Ectodermal cell (in vitro differentiated cells): ENCODE measurements around the gene CLCN5. TPM values are rescaled to one million over a fixed set of nuclear protein-coding genes. Genes with fewer than 3 reads are reported as not detected.
A peak's percentile ranks its signal among the peaks of the same experiment; 100 is the strongest.

Experiments used
- H3K27ac ChIP-seq: 2 replicates; pipeline ENCODE4 v1.7.0; 2013; ENCODE audit warnings: mild to moderate bottlenecking, low read depth, low read length; ENCODE audit not compliant: insufficient read depth, poor library complexity, severe bottlenecking
- H3K27me3 ChIP-seq: 2 replicates; pipeline ENCODE4 v1.7.0; 2013; ENCODE audit warnings: mild to moderate bottlenecking, low read length; ENCODE audit not compliant: insufficient read depth, control insufficient read depth, poor library complexity, severe bottlenecking
- H3K36me3 ChIP-seq: one replicate; pipeline ENCODE4 v1.7.0; 2013; ENCODE audit warnings: low read length; ENCODE audit not compliant: control insufficient read depth, insufficient read depth
- H3K4me1 ChIP-seq: one replicate; pipeline ENCODE4 v1.7.0; 2013; ENCODE audit warnings: low read length; ENCODE audit not compliant: control insufficient read depth, insufficient read depth
- H3K4me3 ChIP-seq: 2 replicates; pipeline ENCODE4 v1.7.0; 2013; ENCODE audit warnings: low read depth, low read length, control low read depth; ENCODE audit not compliant: insufficient read depth
- H3K9me3 ChIP-seq: 2 replicates; pipeline ENCODE4 v1.7.0; 2013; ENCODE audit warnings: mild to moderate bottlenecking, low read length, moderate library complexity; ENCODE audit not compliant: control insufficient read depth
- WGBS, 2 experiments: methylation state at CpG; one replicate each; pipeline ENCODE4 v1.1.7; 2013; ENCODE audit warnings: missing lambda C conversion rate in 2 of 2; 5-methylcytosine and 5-hydroxymethylcytosine counted together
- polyA plus RNA-seq, 4 experiments: library from polyadenylated mRNA; stranded (reverse); fragments of 50-300 nt; gene quantifications; one replicate each; pipeline ENCODE4 v1.2.3, GENCODE V29; 2013

CLCN5 gene
- polyA plus RNA-seq (2013, experiment 1 of 4): 13.5 TPM
- polyA plus RNA-seq (2013, experiment 2 of 4): 15.6 TPM
- polyA plus RNA-seq (2013, experiment 3 of 4): 8.7 TPM
- 8.8 TPM for polyA plus RNA-seq (2013, experiment 4 of 4)

- 0% methylated on average over 83 of the region's 83 CpGs for WGBS, 2 experiments
These were observed at the start of gene CLCN5 for GRCh38 chrX:49922291-49923241. CLCN5 (plus strand) TSS chrX:49922596; CDS start chrX:49925299, 2,703 bp downstream.

GRCh38 chrX:49876750-49877149 is 45.6 kb upstream of the CLCN5 start:
- no peak overlapping the region for H3K27ac ChIP-seq
- WGBS, 2 experiments: 4 to 10% methylated on average over 2 of the region's 3 CpGs
- H3K36me3 ChIP-seq: no peaks in the 10 kb centered on the region

More at GRCh38 chrX:49922291-49923241, at the start of gene CLCN5:
- no peaks in the 10 kb centered on the region for H3K36me3 ChIP-seq
- H3K4me3 ChIP-seq: peak within 1 kb of the TSS; percentile 66
- peaks cover 10% of the 10 kb centered on the region for H3K27me3 ChIP-seq
- no peaks in the 10 kb centered on the region for H3K4me1 ChIP-seq
- H3K27ac ChIP-seq: no peak within 1 kb of the TSS
- H3K9me3 ChIP-seq: no peaks in the 10 kb centered on the region

GRCh38 chrX:49877397-49878101 is 44.8 kb upstream of the CLCN5 start:
- H3K9me3 ChIP-seq: no peaks in the 10 kb centered on the region
- WGBS, 2 experiments: 87 to 88% methylated on average over 4 to 5 of the region's 5 CpGs
- H3K4me3 ChIP-seq: no peak overlapping the region
- no peaks in the 10 kb centered on the region for H3K4me1 ChIP-seq
- no peak overlapping the region for H3K27ac ChIP-seq
- no peaks in the 10 kb centered on the region for H3K36me3 ChIP-seq
- H3K27me3 ChIP-seq: no peaks in the 10 kb centered on the region

More at GRCh38 chrX:49876750-49877149, 45.6 kb upstream of the CLCN5 start:
- Histone ChIP-seq H3K4me3 (no peak overlapping the region), H3K4me1 (no peaks in the 10 kb centered on the region), H3K27me3 (no peaks in the 10 kb centered on the region), H3K9me3 (no peaks in the 10 kb centered on the region)

- WGBS, 2 experiments: 30 to 31% methylated on average over 27 to 28 of the region's 28 CpGs
- H3K4me3 ChIP-seq: peak overlapping the region; percentile 45
- H3K27me3 ChIP-seq: no peaks in the 10 kb centered on the region
- H3K36me3 ChIP-seq: no peaks in the 10 kb centered on the region
- H3K4me1 ChIP-seq: no peaks in the 10 kb centered on the region
- no peak overlapping the region for H3K27ac ChIP-seq
- H3K9me3 ChIP-seq: no peaks in the 10 kb centered on the region
These were observed 44.1 kb upstream of the CLCN5 start for GRCh38 chrX:49878128-49878833.

- H3K27me3 ChIP-seq: no peaks in the 10 kb centered on the region
- no peaks in the 10 kb centered on the region for H3K4me1 ChIP-seq
- peak within 1 kb of the TSS; percentile 45 for H3K4me3 ChIP-seq
- H3K36me3 ChIP-seq: no peaks in the 10 kb centered on the region
- H3K9me3 ChIP-seq: no peaks in the 10 kb centered on the region
- peak within 1 kb of the TSS; percentile 63 for H3K27ac ChIP-seq
- WGBS, 2 experiments: 1% methylated on average over 59 to 60 of the region's 60 CpGs
These were observed 43.4 kb upstream of the CLCN5 start, which contains the start of gene USP27X for GRCh38 chrX:49878834-49879655. USP27X (plus strand) TSS chrX:49879484; CDS start chrX:49880308, 824 bp downstream.

GRCh38 chrX:49879656-49880277 is 42.6 kb upstream of the CLCN5 start:
- 5 to 6% methylated on average over 51 to 55 of the region's 55 CpGs for WGBS, 2 experiments
- no peak overlapping the region for H3K27ac ChIP-seq

GRCh38 chrX:49880668-49881067 is 41.7 kb upstream of the CLCN5 start:
- H3K9me3 ChIP-seq: no peaks in the 10 kb centered on the region
- 91 to 94% methylated on average over 12 of the region's 12 CpGs for whole genome bisulfite sequencing, 2 experiments
- no peak overlapping the region for H3K27ac ChIP-seq
- H3K4me3 ChIP-seq: no peak overlapping the region
- H3K36me3 ChIP-seq: no peaks in the 10 kb centered on the region
- no peaks in the 10 kb centered on the region for H3K27me3 ChIP-seq
- no peaks in the 10 kb centered on the region for H3K4me1 ChIP-seq

More at GRCh38 chrX:49879656-49880277, 42.6 kb upstream of the CLCN5 start:
- H3K4me1 ChIP-seq: no peaks in the 10 kb centered on the region
- no peaks in the 10 kb centered on the region for H3K27me3 ChIP-seq
- no peaks in the 10 kb centered on the region for H3K9me3 ChIP-seq
- H3K4me3 ChIP-seq: peak overlapping the region; percentile 45
- no peaks in the 10 kb centered on the region for H3K36me3 ChIP-seq

- 53 to 57% methylated on average over 7 of the region's 7 CpGs for WGBS, 2 experiments
- no peaks in the 10 kb centered on the region for H3K27me3 ChIP-seq
- no peaks in the 10 kb centered on the region for H3K4me1 ChIP-seq
- H3K4me3 ChIP-seq: no peak overlapping the region
- H3K36me3 ChIP-seq: no peaks in the 10 kb centered on the region
- no peak overlapping the region for H3K27ac ChIP-seq
- no peaks in the 10 kb centered on the region for H3K9me3 ChIP-seq
These were observed 38.0 kb upstream of the CLCN5 start for GRCh38 chrX:49884290-49884862.
